K562 (cell line): Measurements from ENCODE around the gene PNMA8B. TPM values are rescaled to one million over a fixed set of nuclear protein-coding genes. Genes with fewer than 3 reads are reported as not detected.

Experiments used
- CEBPG ChIP-seq, 3 experiments: fragments of 200-800 bp in 1 of 3; sonication (Bioruptor generic) in 1 of 3; sonication (generic) in 1 of 3; formaldehyde crosslinking in 1 of 3; IDR thresholded peaks in 2 of 3; conservative IDR thresholded peaks in 1 of 3; 2 replicates each; pipeline versions ENCODE4 v1.6.1 to v1.8.0; 2016 to 2022; ENCODE audit warnings: missing compliant biosample characterization in 2 of 3, missing genetic modification characterization in 2 of 3, mild to moderate bottlenecking in 1 of 3, missing genetic modification reagents in 1 of 3
- CHD4 ChIP-seq: fragments of 200-600 bp; sonication (generic); IDR thresholded peaks from 3 replicates; pipeline ENCODE4 v1.6.1; 2012; ENCODE audit warnings: low read depth, mild to moderate bottlenecking, mixed read lengths, low read length, inconsistent platforms; ENCODE audit not compliant: insufficient read depth, insufficient replicate concordance, poor library complexity, severe bottlenecking
- CHD7 ChIP-seq: fragments of 200-600 bp; sonication (generic); IDR thresholded peaks from one replicate; pipeline ENCODE4 v1.6.1; 2012; ENCODE audit warnings: mild to moderate bottlenecking, low read depth, low read length, inconsistent platforms
- CTCFL ChIP-seq: IDR thresholded peaks from 2 replicates; pipeline ENCODE4 v1.6.1; 2011; ENCODE audit warnings: borderline replicate concordance, low read depth, mild to moderate bottlenecking, moderate library complexity, low read length; ENCODE audit not compliant: insufficient read depth, poor library complexity, severe bottlenecking
- FOS ChIP-seq: IDR thresholded peaks from 3 replicates; pipeline ENCODE4 v1.6.1; 2011; ENCODE audit not compliant: insufficient read length; ENCODE audit errors: extremely low read depth
- FOXO4 ChIP-seq: fragments of 450-650 bp; formaldehyde crosslinking; IDR thresholded peaks from 2 replicates; pipeline ENCODE4 v1.4.0; 2020; ENCODE audit warnings: mild to moderate bottlenecking, moderate library complexity
- KDM1A ChIP-seq, 2 experiments: fragments of 450-650 bp; IDR thresholded peaks; 2 replicates each; pipeline ENCODE4 v1.6.1; 2016; ENCODE audit warnings: mild to moderate bottlenecking in 2 of 2
- NCOA4 ChIP-seq: fragments of 450-650 bp; IDR thresholded peaks from 2 replicates; pipeline ENCODE4 v1.6.1; 2018; ENCODE audit warnings: mild to moderate bottlenecking; ENCODE audit not compliant: partially characterized antibody
- NFIX ChIP-seq: fragments of 250-450 bp; sonication (Bioruptor Pico); IDR thresholded peaks from 2 replicates; pipeline ENCODE4 v1.4.0; 2020; ENCODE audit warnings: low read depth, mild to moderate bottlenecking, moderate library complexity
- ZNF444 ChIP-seq: fragments of 250-450 bp; sonication (Bioruptor Pico); IDR thresholded peaks from 2 replicates; pipeline ENCODE4 v1.4.0; 2020; ENCODE audit warnings: mild to moderate bottlenecking, moderate library complexity
- polyA plus RNA-seq, 8 experiments: library from polyadenylated mRNA; depleted of rRNA in 4 of 8; stranded (reverse) in 5 of 8; unstranded in 3 of 8; fragments of >200 nt; fragmentation: Nextera tagmentation in 2 of 8; fragmentation: Illumina TruSeq in 1 of 8; extraction: Ambion mirVana in 2 of 8; extraction: Trizol in 1 of 8; gene quantifications; 2 replicates each; pipeline versions ENCODE4 v1.2.1 to v1.2.3, GENCODE V29; 2011 to 2014; ENCODE audit warnings: inconsistent platforms in 1 of 8, missing spikeins in 1 of 8
- total RNA-seq, 7 experiments: library from RNA; depleted of rRNA in 6 of 7; stranded (reverse); fragments of >200 nt in 6 of 7; fragmentation: Illumina TruSeq in 2 of 7; extraction: Trizol in 2 of 7; gene quantifications; 2 replicates each; pipeline versions ENCODE4 v1.2.1 to v1.2.3, GENCODE V29; 2011 to 2021; ENCODE audit warnings: low replicate concordance in 1 of 7

PNMA8B gene
- total and polyA plus RNA-seq, 9 of the 15 experiments (the other 6 are each of a cell fraction or from before 2014, with no cell fraction given) = not detected

- TF ChIP-seq CHD7 (no peak), CTCFL (no peak), FOXO4 (CRISPR knock-in tag) (no peak), NCOA4 (no peak), KDM1A (IDR thresholded peaks at IDR 0.05) (peak in 1 of 2 experiments; percentile 31; a peak in 1 of 4 replicates), CEBPG (CRISPR knock-in tag; IDR thresholded peaks at IDR 0.05) (no peak), CEBPG (tag; conservative IDR thresholded peaks at IDR 0.05 in 1 of 2, IDR thresholded peaks at IDR 0.05 in 1 of 2) (peak; percentile 67 to 82), ZNF444 (CRISPR knock-in tag) (no peak), CHD4 (no peak), NFIX (CRISPR knock-in tag) (no peak), FOS (no peak)
Measured at GRCh38 chr19:46542428-46543230, 47.0 kb upstream of the PNMA8B start (continued).
